ENCODE data around the gene FOXD4L3. TPM values are rescaled to one million over a fixed set of nuclear protein-coding genes. Genes with fewer than 3 reads are reported as not detected.
"Not testable (repeated sequence)": the region's sequence is repeated elsewhere in the genome, so short reads cannot be mapped to it uniquely, and the experiment has no call there.

FOXD4L3 gene
- total and polyA plus RNA-seq, 7 donors: 0.01 TPM; not detected in 6

DNA sequence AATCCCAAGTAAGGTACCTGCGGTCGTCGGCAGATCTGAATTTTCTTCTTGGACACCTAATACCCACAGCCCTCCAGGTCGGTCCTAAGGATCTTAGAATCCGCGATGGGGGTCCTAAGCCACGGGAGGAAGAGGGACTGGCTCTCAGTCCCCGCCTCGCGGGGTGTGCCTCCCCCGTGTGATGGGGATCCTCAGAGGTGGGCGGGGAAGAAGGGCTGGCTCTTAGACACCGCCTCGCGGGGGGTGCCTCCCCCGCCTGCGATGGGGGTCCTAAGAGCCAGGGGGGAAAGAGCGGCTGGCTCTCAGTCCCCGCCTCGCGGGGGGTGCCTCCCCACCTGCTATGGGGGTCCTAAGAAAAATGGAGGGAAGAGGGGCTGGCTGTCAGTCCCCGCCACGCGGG, 21.1 kb downstream of the FOXD4L3 start:
- H3K4me1 ChIP-seq; H3K27me3 ChIP-seq (ENCODE audit: insufficient read depth in 3 of 3, low read length in 2 of 3); ATAC-seq; H3K4me3 ChIP-seq; H3K27ac ChIP-seq; DNase-seq; H3K9me3 ChIP-seq; H3K36me3 ChIP-seq (ENCODE audit: insufficient read depth in 1 of 2, low read depth in 1 of 2); intact Hi-C loops (cut with DNase I): not testable (repeated sequence)
- WGBS, 3 donors: 46 to 85% (median 51%) methylated on average over 5 to 11 of the region's 24 CpGs

- ATAC-seq: not testable (repeated sequence)
Observed at GRCh38 chr9:68324518-68324917, 21.9 kb downstream of the FOXD4L3 start.

GRCh38 chr9:68329106-68329505, 26.4 kb downstream of the FOXD4L3 start:
- H3K4me3 ChIP-seq; intact Hi-C loops (cut with DNase I); H3K27ac ChIP-seq; H3K36me3 ChIP-seq (ENCODE audit: insufficient read depth in 1 of 2, low read depth in 1 of 2); H3K9me3 ChIP-seq; DNase-seq; H3K4me1 ChIP-seq; ATAC-seq; H3K27me3 ChIP-seq (ENCODE audit: insufficient read depth in 3 of 3, low read length in 2 of 3): not testable (repeated sequence)
- 72 to 83% (median 83%) methylated on average over 2 of the region's 4 CpGs for WGBS, 3 donors

More at GRCh38 chr9:68324518-68324917, 21.9 kb downstream of the FOXD4L3 start:
- H3K36me3 ChIP-seq (ENCODE audit: insufficient read depth in 1 of 2, low read depth in 1 of 2); H3K4me3 ChIP-seq; H3K4me1 ChIP-seq; H3K9me3 ChIP-seq; intact Hi-C loops (cut with DNase I); H3K27me3 ChIP-seq (ENCODE audit: insufficient read depth in 3 of 3, low read length in 2 of 3); H3K27ac ChIP-seq; DNase-seq: not testable (repeated sequence)
- WGBS, 3 donors: 0 to 14% (median 8%) methylated on average over 3 to 6 of the region's 20 CpGs

GRCh38 chr9:68330531-68331173, 28.0 kb downstream of the FOXD4L3 start:
- ATAC-seq; DNase-seq; H3K4me3 ChIP-seq; H3K9me3 ChIP-seq; H3K27me3 ChIP-seq (ENCODE audit: insufficient read depth in 3 of 3, low read length in 2 of 3); intact Hi-C loops (cut with DNase I); H3K4me1 ChIP-seq; H3K36me3 ChIP-seq (ENCODE audit: insufficient read depth in 1 of 2, low read depth in 1 of 2); H3K27ac ChIP-seq: not testable (repeated sequence)
- 55 to 66% (median 62%) methylated on average over 7 to 8 of the region's 11 CpGs for WGBS, 3 donors

DNA sequence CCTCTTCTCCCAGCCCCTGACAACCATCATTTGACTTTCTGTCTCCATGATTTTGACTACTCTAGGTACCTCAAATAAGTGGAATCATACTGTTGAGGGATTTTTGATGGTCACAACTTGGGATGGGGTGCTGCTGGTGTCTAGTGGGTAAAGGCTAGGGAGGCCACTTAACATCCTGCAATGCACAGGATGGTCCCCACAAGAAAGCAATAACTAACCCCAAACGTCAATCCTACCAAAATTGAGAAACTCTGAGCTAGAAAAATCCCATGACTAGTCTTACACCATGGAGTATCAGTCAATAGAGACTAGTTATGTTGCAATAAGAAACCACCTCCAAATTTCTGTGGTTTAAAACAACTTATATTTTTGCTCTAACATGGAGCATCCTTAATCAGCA, 29.5 kb downstream of the FOXD4L3 start:
- ATAC-seq; H3K4me3 ChIP-seq; DNase-seq; H3K27me3 ChIP-seq (ENCODE audit: insufficient read depth in 3 of 3, low read length in 2 of 3); H3K36me3 ChIP-seq (ENCODE audit: insufficient read depth in 1 of 2, low read depth in 1 of 2); intact Hi-C loops (cut with DNase I); H3K27ac ChIP-seq; H3K4me1 ChIP-seq; H3K9me3 ChIP-seq: not testable (repeated sequence)
- 40 to 80% (median 50%) methylated on average over 1 of the region's 1 CpG for WGBS, 3 donors

GRCh38 chr9:68335935-68336334, 33.3 kb downstream of the FOXD4L3 start:
- ATAC-seq; H3K4me3 ChIP-seq; H3K27me3 ChIP-seq (ENCODE audit: insufficient read depth in 3 of 3, low read length in 2 of 3); H3K9me3 ChIP-seq; H3K4me1 ChIP-seq; H3K27ac ChIP-seq; DNase-seq; intact Hi-C loops (cut with DNase I); H3K36me3 ChIP-seq (ENCODE audit: insufficient read depth in 1 of 2, low read depth in 1 of 2): not testable (repeated sequence)
- WGBS, 3 donors: 60 to 90% (median 66%) methylated on average over 2 of the region's 3 CpGs

- not testable (repeated sequence) for ATAC-seq
- 34 to 47% (median 44%) methylated on average over 4 of the region's 10 CpGs for WGBS, 3 donors
Observed at GRCh38 chr9:68336639-68337339, 34.1 kb downstream of the FOXD4L3 start.

GRCh38 chr9:68338000-68338399, 35.3 kb downstream of the FOXD4L3 start:
- H3K9me3 ChIP-seq; H3K27ac ChIP-seq; ATAC-seq; H3K36me3 ChIP-seq (ENCODE audit: insufficient read depth in 1 of 2, low read depth in 1 of 2); H3K4me1 ChIP-seq; DNase-seq; H3K4me3 ChIP-seq; intact Hi-C loops (cut with DNase I); H3K27me3 ChIP-seq (ENCODE audit: insufficient read depth in 3 of 3, low read length in 2 of 3): not testable (repeated sequence)
- WGBS, 3 donors: 80 to 90% (median 90%) methylated on average over 7 of the region's 7 CpGs

More at GRCh38 chr9:68336639-68337339, 34.1 kb downstream of the FOXD4L3 start:
- H3K9me3 ChIP-seq; H3K4me3 ChIP-seq; intact Hi-C loops (cut with DNase I); H3K27ac ChIP-seq; DNase-seq; H3K4me1 ChIP-seq; H3K36me3 ChIP-seq (ENCODE audit: insufficient read depth in 1 of 2, low read depth in 1 of 2); H3K27me3 ChIP-seq (ENCODE audit: insufficient read depth in 3 of 3, low read length in 2 of 3): not testable (repeated sequence)
